ENCODE data around the gene CCRL2. TPM values are rescaled to one million over a fixed set of nuclear protein-coding genes. Genes with fewer than 3 reads are reported as not detected.
"Not testable (repeated sequence)": the region's sequence is repeated elsewhere in the genome, so short reads cannot be mapped to it uniquely, and the experiment has no call there.

CCRL2 gene
- total and polyA plus RNA-seq, 2 of the 4 experiments (the other 2 are of a cell fraction), result 0.29 to 0.36 TPM

DNA sequence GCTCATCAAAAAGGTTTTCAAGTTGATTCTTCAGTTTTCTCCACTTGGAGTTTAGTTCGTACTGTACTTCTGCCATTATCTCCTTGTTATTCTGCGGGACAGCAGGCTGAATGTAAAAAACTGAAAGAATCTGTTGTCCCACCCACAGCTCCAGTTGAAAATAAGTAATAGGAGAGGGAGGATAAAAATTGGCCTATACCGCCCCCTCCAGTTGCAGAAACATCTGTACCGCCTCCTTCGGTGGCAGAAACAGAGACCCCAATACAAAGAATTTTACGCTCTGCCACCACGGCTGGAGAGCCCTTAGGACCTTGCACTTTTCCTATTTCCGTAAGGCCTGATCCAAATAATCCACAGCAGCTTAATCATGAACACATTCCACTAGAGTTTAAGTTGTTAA is 20.3 kb downstream of the CCRL2 start:
- H3K9me3 ChIP-seq (ENCODE audit: control insufficient read depth, insufficient read depth, low read length); H3K4me1 ChIP-seq (ENCODE audit: control insufficient read depth, insufficient read depth, low read length); H2BK15ac ChIP-seq (ENCODE audit: low read depth, low read length); dilution Hi-C loops (cut with HindIII; ENCODE audit: low sequenced_read_pairs, unreplicated experiment); H3K56ac ChIP-seq (ENCODE audit: extremely low read depth, insufficient read depth, low read length); H3K4ac ChIP-seq (ENCODE audit: low read depth, low read length); H2AK9ac ChIP-seq (replicated peaks; ENCODE audit: low read depth, low read length, poor library complexity); H3K14ac ChIP-seq (replicated peaks; ENCODE audit: low read depth, low read length); H4K5ac ChIP-seq (ENCODE audit: low read depth, low read length); in situ Hi-C loops (cut with MboI; ENCODE audit: low sequenced_read_pairs); H4K20me1 ChIP-seq (ENCODE audit: insufficient read depth, low read length); H4K8ac ChIP-seq (ENCODE audit: low read depth in 2 of 2, low read length in 2 of 2); H3K18ac ChIP-seq (ENCODE audit: low read depth, low read length); H3K23ac ChIP-seq (ENCODE audit: low read depth, low read length); ATAC-seq (ENCODE audit: low read depth); BruUV-seq (replicated peaks); H3K9me1 ChIP-seq (ENCODE audit: insufficient read depth, low read length); H2BK5ac ChIP-seq (ENCODE audit: low read depth, low read length, poor library complexity, severe bottlenecking); H2BK120ac ChIP-seq (ENCODE audit: low read depth, low read length); H3K79me1 ChIP-seq (ENCODE audit: low read depth in 1 of 2, low read length in 2 of 2); H3K27me3 ChIP-seq (ENCODE audit: control insufficient read depth, insufficient read depth, low read length); H4K91ac ChIP-seq (ENCODE audit: insufficient read depth, low read depth, low read length); H2AFZ ChIP-seq (replicated peaks; ENCODE audit: low read length, poor library complexity); H3K36me3 ChIP-seq (ENCODE audit: control insufficient read depth, insufficient read depth, low read length); H3K4me3 ChIP-seq (ENCODE audit: insufficient read depth, low read depth, low read length); POLR2A ChIA-PET (ENCODE audit: unreplicated experiment); H2BK20ac ChIP-seq (ENCODE audit: low read depth, low read length); H3K9ac ChIP-seq (ENCODE audit: low read depth, low read length); H2AK5ac ChIP-seq (ENCODE audit: low read depth, low read length); DNase-seq; H3K4me2 ChIP-seq (ENCODE audit: low read depth, low read length); H3K27ac ChIP-seq (ENCODE audit: insufficient read depth, low read length): not testable (repeated sequence)
- CTCF ChIA-PET, result interaction anchor here (0.5 to 1.7 kb wide), 4 partner anchors 10 to 916 kb away, joined by 3 to 6 read pairs (median 3); partner anchors contain the start of gene CCRL2
- no CpG with 5 or more reads among the region's 8 CpGs for WGBS, 2 experiments (ENCODE audit: extremely low coverage in 2 of 2, insufficient read length in 1 of 2)
- TF ChIP-seq RAD21 (IDR thresholded peaks at IDR 0.05; ENCODE audit: low read length), result peak; percentile 19; the same call in 1 of the 2 replicates
- TF ChIP-seq, protein P1, sequence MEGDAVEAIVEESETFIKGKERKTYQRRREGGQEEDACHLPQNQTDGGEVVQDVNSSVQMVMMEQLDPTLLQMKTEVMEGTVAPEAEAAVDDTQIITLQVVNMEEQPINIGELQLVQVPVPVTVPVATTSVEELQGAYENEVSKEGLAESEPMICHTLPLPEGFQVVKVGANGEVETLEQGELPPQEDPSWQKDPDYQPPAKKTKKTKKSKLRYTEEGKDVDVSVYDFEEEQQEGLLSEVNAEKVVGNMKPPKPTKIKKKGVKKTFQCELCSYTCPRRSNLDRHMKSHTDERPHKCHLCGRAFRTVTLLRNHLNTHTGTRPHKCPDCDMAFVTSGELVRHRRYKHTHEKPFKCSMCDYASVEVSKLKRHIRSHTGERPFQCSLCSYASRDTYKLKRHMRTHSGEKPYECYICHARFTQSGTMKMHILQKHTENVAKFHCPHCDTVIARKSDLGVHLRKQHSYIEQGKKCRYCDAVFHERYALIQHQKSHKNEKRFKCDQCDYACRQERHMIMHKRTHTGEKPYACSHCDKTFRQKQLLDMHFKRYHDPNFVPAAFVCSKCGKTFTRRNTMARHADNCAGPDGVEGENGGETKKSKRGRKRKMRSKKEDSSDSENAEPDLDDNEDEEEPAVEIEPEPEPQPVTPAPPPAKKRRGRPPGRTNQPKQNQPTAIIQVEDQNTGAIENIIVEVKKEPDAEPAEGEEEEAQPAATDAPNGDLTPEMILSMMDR (conservative IDR thresholded peaks at IDR 0.05; ENCODE audit: low read depth, low read length), result peak; percentile 22; the same call in 1 of the 2 replicates
- intact Hi-C loops (cut with micrococcal nuclease), result loop anchor here (5.0 kb wide), 1 partner anchor 340 kb away; no protein-coding TSS in a partner anchor
